Activated CD8-positive, alpha-beta memory T cell treated with anti-CD3 and anti-CD28 coated beads, Interleukin-2, amount 50 U/mL, for 48 hours (primary cell): ENCODE measurements around the gene LSM3.

Experiments
- DNase-seq: peaks from one replicate; pipeline ENCODE4 v3.0.0-alpha.2; 2020

Gene LSM3

DNA sequence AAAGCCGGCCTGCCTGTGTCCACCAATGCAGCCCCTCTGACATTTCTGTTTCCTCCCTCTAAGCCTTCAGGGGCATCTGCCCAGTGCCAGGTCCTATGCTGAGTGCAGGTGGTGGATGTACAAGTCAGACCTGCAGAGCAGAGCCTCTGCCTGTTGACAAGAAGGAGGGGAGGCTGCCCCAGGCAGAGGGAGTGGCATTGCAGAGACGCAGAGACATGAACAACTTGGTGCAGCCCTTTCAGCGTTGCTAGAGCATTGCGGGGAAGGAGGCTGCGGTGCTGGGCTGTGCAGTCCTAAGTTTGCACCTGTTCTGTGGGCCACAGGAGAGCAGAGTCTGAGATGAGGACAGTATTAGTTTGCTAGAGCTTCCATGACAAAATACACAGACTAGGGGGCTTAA is 65.2 kb downstream of the LSM3 start:
- DNase-seq = no peak

- DNase-seq = no peak
Observed at GRCh38 chr3:14244521-14245247, 66.1 kb downstream of the LSM3 start.

- DNase-seq = no peak
Observed at GRCh38 chr3:14245248-14245639, 66.6 kb downstream of the LSM3 start.

- no peak for DNase-seq
Observed at GRCh38 chr3:14245822-14246221, 67.2 kb downstream of the LSM3 start.

DNA sequence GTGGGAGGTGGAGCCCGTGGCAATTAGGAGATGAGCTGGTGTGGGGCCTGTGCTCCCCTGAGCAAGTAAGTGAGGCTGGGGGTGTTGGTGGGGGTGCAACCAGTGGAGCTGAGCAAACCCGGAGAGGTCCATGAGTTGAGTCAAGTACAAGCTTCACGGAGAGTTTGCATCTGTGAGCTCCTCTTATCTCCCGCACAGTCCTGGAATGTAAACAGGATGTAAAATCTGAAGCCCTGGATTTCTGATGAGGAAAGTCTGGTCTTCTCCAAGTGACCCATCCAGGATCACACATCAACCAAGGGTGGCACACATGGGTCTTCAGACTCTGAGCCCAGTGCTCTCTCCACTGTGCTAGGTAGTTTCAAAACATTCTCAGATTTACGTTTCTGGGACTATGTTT is 67.8 kb downstream of the LSM3 start:
- no peak for DNase-seq

DNA sequence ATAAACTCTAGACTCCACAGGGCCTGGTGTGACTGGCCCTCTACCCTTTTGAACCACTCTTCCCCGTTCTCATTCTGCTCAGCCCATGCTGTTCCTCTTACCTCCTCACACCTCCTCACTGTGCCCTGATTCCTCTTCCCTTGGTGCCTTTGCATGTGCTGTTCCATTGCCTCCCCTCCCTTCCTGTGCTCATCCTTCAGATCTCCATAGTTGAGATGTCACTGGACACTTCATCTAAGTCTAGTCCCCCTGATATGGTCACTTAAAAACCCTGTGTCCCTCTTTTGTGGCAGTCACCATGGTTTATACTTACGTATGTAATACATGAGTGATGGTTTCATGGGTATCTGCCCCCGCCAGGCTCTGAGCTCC is 69.8 kb downstream of the LSM3 start:
- DNase-seq = no peak

GRCh38 chr3:14248849-14249523 is 70.4 kb downstream of the LSM3 start:
- DNase-seq = no peak
